HG02759 (cell line): ENCODE results near the gene PHF8.

Experiments used
- ATAC-seq: cut with Tn5 transposase; IDR thresholded peaks from one replicate; pipeline ENCODE4 v1.9.1; 2021; ENCODE audit warnings: mild to moderate bottlenecking, moderate library complexity; ENCODE audit not compliant: unreplicated experiment

PHF8 gene

DNA sequence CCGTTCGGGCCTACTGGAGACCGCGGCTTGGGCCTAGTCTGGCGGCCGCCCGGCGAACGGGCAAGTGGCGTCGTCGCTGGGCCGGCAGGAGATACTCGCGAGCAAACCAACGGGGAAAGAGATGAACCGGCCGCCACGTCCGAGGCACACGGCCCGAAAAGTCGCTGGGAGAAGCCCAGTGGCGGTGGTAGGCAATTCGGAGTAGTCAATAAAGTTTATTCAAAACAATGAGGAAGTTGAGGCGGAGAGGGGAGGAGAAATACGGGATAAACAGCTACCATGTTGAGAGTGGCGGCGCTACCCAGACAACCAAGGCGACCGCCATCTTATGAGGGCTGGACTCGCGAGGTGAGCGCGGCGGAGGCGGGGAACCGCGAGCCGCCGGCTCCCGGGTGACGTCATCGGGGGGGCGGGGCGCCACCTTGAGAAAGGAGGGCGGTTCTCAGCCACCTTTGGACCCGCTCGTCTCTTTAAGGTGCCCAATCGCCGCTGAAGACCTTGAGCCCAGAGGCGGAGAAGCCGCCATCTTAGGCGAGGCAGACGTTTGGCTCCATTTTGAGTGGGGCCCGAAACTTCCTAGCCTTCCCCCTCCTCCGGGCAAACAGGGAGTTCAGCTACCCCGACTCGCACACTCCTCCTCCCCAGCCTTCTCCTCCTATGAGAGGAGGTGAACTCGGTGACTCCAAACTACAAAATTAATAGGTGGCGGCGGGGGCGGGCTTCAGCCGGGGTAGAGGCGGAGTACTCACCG is at the start of gene PHF8:
TSS of gene PHF8 (minus strand) at position 348 of the 751 bp plus-strand sequence. CDS start 1,745 bp downstream, outside the sequence.
- ATAC-seq, result peak; percentile 86

DNA sequence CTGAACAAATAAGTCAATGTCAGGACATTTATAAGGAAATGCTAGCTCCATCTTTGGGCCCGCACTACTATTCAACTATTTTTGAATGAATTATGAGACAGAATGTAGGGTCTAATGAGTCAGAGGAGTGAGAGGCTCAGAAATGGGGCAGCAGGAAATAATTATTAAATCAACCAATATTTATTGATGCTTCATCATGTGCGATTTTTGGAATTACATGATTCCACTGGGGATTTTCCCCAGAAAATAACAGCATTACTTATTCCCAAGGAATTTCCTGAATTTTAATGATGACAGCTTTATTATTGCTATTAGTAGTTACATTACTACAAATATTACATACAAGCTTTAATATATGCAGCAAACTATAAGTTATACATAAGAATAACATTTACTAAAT is 49.3 kb upstream of the PHF8 start:
- no peak for ATAC-seq

GRCh38 chrX:54093159-54093558 is 48.9 kb upstream of the PHF8 start:
- no peak for ATAC-seq

DNA sequence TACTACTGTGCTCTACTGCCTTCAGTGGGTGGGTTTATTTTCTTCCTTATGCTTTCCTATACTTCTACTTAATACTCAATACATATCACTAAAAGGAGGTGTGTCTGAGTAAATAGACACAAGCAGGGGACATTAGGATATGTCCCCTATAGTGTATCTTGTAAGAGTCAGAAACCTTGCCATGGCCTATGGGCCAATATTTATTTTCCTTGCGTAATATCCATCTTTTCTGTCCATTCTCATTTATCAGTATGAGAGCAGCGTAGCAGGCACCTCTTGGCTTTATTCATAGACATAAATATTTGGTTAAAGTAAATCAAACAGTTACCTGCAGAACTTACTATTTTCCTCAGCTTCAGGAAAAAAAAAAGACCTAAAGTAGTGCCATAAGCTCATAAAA is 46.6 kb upstream of the PHF8 start:
- ATAC-seq, result no peak

DNA sequence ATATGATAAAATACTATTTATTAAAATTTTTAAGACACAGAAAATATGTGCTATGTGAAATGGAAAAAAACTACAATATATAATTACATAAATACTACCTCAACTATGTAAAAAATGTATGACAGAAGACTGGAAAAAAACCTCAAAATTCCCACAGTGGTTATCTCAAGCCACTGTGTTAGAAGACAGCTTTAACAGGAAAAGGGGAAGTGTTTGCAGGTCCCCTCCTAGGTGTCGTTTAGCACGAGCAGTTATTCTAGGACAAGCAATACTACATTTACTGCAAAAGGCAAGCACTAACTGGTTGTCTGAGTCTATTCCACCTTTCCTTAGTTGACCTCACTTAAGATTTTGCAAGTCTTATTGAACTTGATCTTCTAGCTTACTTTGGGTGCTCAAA is 44.9 kb upstream of the PHF8 start:
- no peak for ATAC-seq

DNA sequence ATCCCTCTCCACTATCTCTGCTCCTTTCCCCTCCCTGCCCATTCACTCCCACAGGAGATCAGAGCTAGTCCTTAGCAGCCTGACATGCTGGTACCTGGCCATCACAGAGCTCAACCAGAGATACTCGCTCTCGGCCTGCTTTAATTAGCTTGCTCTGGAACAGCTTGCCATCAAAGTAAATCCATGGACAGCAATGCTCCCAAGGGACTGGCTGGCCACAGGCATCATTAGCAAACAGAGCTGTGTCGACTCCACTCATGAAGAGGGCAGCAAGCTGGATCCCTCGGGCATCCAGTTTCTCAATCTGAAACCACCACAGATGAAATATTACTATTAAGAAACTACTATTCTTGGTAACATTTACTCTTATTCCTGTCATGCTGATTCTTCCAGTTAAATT is 43.4 kb upstream of the PHF8 start:
- no peak for ATAC-seq

GRCh38 chrX:54085666-54086065 is 41.4 kb upstream of the PHF8 start:
- no peak for ATAC-seq

DNA sequence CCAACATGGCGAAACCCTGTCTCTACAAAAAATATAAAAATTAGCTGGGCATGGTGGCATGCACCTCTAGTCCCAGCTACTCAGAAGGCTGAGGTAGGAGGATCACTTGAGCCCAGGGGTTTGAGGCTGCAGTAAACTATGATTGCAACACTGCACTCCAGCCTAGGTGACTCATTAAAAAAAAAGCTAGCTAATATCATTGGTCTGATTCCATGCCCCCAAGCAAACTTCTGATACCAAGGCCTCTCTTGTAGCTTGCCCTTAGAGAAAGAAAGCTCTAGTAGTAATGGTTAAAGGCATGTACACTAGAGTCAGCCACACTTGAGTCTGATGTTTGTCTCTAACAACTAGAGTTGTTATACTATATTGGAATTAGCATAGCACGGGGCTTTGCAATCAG is 32.6 kb upstream of the PHF8 start:
- no peak for ATAC-seq

- no peak for ATAC-seq
These were observed 30.6 kb upstream of the PHF8 start for GRCh38 chrX:54074826-54075225.

DNA sequence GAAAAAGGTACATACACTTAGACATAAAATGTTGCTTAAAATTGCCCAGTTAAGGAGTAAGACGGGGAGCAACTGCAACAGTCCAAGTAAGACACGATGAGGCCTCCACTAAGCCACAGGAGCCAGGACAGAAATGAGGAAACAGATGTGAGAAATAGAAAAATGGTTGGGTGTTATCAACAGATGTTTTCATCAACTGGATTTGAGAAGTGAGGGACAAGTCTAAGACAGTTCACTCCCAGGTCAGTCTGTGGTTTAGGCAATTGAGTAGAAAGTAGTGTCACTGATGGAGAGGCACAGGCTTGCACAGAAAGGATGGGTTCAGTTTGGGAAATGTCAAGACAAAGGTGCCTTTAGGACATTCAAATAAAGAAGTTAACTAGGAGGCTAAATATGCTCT is 23.5 kb upstream of the PHF8 start:
- ATAC-seq, result no peak

GRCh38 chrX:54066841-54067240 is 22.6 kb upstream of the PHF8 start:
- ATAC-seq, result no peak

- no peak for ATAC-seq
These were observed 20.3 kb upstream of the PHF8 start for GRCh38 chrX:54064564-54064963.

DNA sequence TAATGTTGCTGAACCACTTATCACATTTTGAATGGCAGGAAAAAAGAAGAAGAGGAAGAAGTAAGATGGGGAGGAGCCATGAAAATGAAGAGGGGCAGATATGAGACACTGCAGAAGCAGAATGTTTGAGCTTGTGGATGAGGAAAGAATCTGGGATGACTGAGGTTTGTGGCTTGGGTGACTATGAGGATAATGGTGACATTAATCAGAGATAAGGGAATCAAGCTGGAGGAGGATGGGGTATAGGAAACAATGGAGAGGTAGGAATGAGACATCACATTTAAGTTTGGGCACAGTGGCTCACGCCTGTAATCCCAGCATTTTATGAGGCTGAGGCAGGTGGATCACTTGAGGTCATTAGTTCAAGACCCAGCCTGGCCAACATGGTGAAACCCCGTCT is 19.1 kb upstream of the PHF8 start:
- ATAC-seq, result no peak

DNA sequence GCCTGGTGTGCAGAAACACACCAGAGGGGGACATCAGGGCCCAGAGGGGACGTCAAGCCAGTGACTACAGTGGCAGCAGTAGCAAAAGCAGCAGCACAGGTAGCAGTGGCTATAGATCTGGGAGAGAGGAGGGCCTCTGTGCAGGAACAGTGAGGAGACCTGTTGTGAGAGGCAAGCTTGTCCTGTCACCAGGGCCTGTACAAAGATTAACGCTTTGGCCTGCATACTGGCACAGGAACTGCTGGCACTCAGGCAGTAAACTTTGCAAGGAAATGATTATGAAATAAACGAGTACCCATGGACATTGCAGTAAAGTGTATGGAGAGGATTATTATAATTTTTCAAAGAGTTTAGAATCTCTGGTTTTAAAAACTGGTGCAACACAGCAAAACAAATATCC is 5.5 kb upstream of the PHF8 start:
- ATAC-seq, result no peak

- ATAC-seq, result no peak
These were observed 4.1 kb upstream of the PHF8 start for GRCh38 chrX:54048412-54048811.

DNA sequence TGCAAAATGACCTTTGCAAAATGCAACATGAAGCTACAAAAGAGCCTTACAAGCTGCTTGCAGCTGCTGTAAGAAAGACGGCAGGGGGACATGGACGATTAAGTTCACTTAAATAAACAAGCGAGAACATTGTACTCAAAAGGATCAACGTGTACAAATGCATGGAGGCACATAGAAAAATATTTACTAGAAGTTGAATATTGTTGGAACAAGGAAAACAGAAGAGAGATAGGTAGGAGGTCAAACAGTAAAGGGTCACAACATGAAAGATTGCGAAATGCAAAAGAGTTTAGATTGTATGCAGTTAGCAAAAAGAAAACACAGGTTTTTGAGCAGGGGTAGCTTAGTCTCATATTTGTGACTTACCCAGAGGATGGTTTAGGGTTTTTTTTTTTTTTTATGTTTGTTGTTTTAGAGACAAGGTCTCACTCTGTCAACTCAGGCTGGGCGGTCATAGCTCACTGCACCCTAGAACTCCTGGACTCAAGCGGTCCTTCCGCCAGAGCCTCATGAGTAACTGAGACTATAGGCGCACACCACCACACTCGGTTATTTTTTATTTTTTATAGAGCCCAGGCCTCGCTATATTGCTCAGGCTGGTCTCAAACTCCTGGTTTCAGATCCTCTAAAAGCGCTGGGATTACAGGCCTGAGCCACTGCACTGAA is 1.4 kb upstream of the PHF8 start:
- ATAC-seq, result no peak

- ATAC-seq, result no peak
These were observed 635 bp upstream of the PHF8 start for GRCh38 chrX:54044877-54045338.

DNA sequence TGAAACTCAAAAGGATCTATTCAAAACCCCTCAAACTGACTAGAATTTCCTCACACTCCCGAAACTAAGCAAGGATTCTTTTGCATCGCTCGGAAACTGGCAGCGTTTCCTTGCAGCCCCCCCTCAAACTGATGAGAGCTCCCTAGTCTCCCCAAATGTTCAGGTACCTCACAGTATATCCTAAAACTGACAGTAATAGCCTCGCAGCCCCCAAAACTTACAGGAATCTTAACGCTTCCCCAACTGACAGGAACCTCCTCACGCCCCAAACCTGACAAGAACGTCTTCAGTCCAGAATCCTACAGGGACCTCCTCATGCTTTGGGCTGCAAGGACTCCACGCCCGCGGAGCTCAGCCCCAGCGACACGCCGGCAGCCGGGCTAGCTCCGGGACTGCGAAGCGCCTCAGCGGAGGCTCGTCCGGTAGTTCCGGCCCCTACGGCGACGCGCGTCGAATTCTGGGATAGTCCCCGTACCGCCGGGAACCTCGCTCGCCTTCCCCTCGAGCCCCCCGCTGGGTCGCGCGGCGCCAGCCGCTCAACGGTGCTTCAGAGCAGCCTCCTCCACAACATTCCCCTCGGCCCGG is 640 bp downstream of the PHF8 start:
- peak; percentile 13 for ATAC-seq

- no peak for ATAC-seq
These were observed 1.2 kb downstream of the PHF8 start for GRCh38 chrX:54043056-54043455.

GRCh38 chrX:54042609-54043021 is 1.7 kb downstream of the PHF8 start:
- no peak for ATAC-seq

- ATAC-seq, result no peak
These were observed 13.9 kb downstream of the PHF8 start for GRCh38 chrX:54030329-54030728.

DNA sequence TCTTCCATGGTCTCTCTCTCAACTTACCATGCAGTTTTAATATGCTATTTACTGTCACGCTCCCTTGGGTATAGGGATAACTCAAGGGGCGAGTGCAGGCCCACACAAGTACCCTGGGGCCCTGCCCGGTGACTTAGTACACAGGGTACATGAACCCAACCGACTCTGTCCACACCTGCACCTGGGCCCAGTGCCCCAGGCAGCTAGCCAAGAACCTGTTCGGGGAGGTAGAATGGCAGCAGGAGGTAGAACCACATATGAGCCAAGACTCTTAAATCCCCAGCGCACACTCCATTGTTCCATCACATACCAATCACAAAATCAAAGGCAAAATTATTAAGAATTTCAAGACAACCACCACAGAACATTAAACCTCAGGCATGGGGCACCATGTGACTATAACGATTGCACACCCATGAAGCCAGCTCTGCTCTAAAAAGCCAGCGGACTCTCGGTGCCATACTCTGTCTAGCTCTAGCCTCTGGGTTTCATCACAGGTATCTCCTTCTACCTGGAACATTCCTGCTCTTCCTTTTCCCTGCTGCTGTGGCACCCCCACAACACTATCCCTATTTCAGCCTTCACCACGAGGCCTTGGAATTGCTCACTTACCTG is 14.6 kb downstream of the PHF8 start:
- ATAC-seq, result no peak
